Measurements from ENCODE around the gene TMEM243. TPM values are rescaled to one million over a fixed set of nuclear protein-coding genes. Genes with fewer than 3 reads are reported as not detected.

Gene TMEM243
- total and polyA plus RNA-seq, 2 of the 4 experiments (the other 2 are of a cell fraction), result 28.7 to 31.1 TPM

- POLR2A ChIA-PET (ENCODE audit: unreplicated experiment), result no interaction called here
- intact Hi-C loops (cut with micrococcal nuclease), result no loop called here
Measured at GRCh38 chr7:87226495-87226894, 7.0 kb upstream of the TMEM243 start.

More at GRCh38 chr7:87226495-87226894, 7.0 kb upstream of the TMEM243 start:
- no CpG with 5 or more reads among the region's 3 CpGs for WGBS, 2 experiments (ENCODE audit: extremely low coverage in 2 of 2, insufficient read length in 1 of 2)
- no peak overlapping the region for H4K5ac ChIP-seq (ENCODE audit: low read depth, low read length)
- BruUV-seq (replicated peaks), result no TSS peak
- H3K56ac ChIP-seq (ENCODE audit: extremely low read depth, insufficient read depth, low read length), result no peak overlapping the region
- H3K9me3 ChIP-seq (ENCODE audit: control insufficient read depth, insufficient read depth, low read length), result no peaks in the 10 kb centered on the region
- H3K4me2 ChIP-seq (ENCODE audit: low read depth, low read length), result no peak overlapping the region
- H4K8ac ChIP-seq (ENCODE audit: low read depth in 2 of 2, low read length in 2 of 2), result no peak overlapping the region
- H3K4me1 ChIP-seq (ENCODE audit: control insufficient read depth, insufficient read depth, low read length), result peaks cover 2% of the 10 kb centered on the region; the same call in 1 of the 2 replicates
- in situ Hi-C loops (cut with MboI; ENCODE audit: low sequenced_read_pairs) (no loop called here), dilution Hi-C loops (cut with HindIII; ENCODE audit: low sequenced_read_pairs, unreplicated experiment) (no loop called here)
- no peak overlapping the region for H2BK15ac ChIP-seq (ENCODE audit: low read depth, low read length)
- no peaks in the 10 kb centered on the region for H3K9me1 ChIP-seq (ENCODE audit: insufficient read depth, low read length)
- H2BK20ac ChIP-seq (ENCODE audit: low read depth, low read length), result no peak overlapping the region
- no peak overlapping the region for H3K23ac ChIP-seq (ENCODE audit: low read depth, low read length)
- H3K18ac ChIP-seq (ENCODE audit: low read depth, low read length), result no peak overlapping the region
- no peak overlapping the region for H3K14ac ChIP-seq (replicated peaks; ENCODE audit: low read depth, low read length)
- CTCF ChIA-PET, result no interaction called here
- no peak overlapping the region for H3K27ac ChIP-seq (ENCODE audit: insufficient read depth, low read length)
- no peak overlapping the region for H2AFZ ChIP-seq (replicated peaks; ENCODE audit: low read length, poor library complexity)
- no peak overlapping the region for H2AK9ac ChIP-seq (replicated peaks; ENCODE audit: low read depth, low read length, poor library complexity)
- no peak overlapping the region for H3K4ac ChIP-seq (ENCODE audit: low read depth, low read length)
- H3K27me3 ChIP-seq (ENCODE audit: control insufficient read depth, insufficient read depth, low read length), result peaks cover 15% of the 10 kb centered on the region
- no peak overlapping the region for H2AK5ac ChIP-seq (ENCODE audit: low read depth, low read length)
- H4K20me1 ChIP-seq (ENCODE audit: insufficient read depth, low read length), result no peaks in the 10 kb centered on the region
- no peak overlapping the region for H2BK120ac ChIP-seq (ENCODE audit: low read depth, low read length)
- no peak overlapping the region for H3K4me3 ChIP-seq (ENCODE audit: insufficient read depth, low read depth, low read length)
- TF ChIP-seq USF2 (IDR thresholded peaks at IDR 0.05; ENCODE audit: low read depth, low read length) (no peak), CEBPB (IDR thresholded peaks at IDR 0.05; ENCODE audit: low read depth, low read length) (no peak), SMC3 (IDR thresholded peaks at IDR 0.05; ENCODE audit: low read depth, low read length) (no peak), MAZ (IDR thresholded peaks at IDR 0.05; ENCODE audit: borderline replicate concordance, low read depth, low read length) (no peak), MXI1 (IDR thresholded peaks at IDR 0.05; ENCODE audit: borderline replicate concordance, low read depth, low read length) (no peak), RAD21 (IDR thresholded peaks at IDR 0.05; ENCODE audit: low read length) (no peak), FOS (IDR thresholded peaks at IDR 0.05; ENCODE audit: low read depth, low read length) (no peak), CHD1 (IDR thresholded peaks at IDR 0.05; ENCODE audit: low read depth, low read length) (no peak), MAFK (IDR thresholded peaks at IDR 0.05; ENCODE audit: low read depth, low read length) (no peak), POLR2A (IDR thresholded peaks at IDR 0.05; ENCODE audit: low read depth, low read length) (no peak)
- TF ChIP-seq, protein P1, sequence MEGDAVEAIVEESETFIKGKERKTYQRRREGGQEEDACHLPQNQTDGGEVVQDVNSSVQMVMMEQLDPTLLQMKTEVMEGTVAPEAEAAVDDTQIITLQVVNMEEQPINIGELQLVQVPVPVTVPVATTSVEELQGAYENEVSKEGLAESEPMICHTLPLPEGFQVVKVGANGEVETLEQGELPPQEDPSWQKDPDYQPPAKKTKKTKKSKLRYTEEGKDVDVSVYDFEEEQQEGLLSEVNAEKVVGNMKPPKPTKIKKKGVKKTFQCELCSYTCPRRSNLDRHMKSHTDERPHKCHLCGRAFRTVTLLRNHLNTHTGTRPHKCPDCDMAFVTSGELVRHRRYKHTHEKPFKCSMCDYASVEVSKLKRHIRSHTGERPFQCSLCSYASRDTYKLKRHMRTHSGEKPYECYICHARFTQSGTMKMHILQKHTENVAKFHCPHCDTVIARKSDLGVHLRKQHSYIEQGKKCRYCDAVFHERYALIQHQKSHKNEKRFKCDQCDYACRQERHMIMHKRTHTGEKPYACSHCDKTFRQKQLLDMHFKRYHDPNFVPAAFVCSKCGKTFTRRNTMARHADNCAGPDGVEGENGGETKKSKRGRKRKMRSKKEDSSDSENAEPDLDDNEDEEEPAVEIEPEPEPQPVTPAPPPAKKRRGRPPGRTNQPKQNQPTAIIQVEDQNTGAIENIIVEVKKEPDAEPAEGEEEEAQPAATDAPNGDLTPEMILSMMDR (conservative IDR thresholded peaks at IDR 0.05; ENCODE audit: low read depth, low read length), result no peak
- H4K91ac ChIP-seq (ENCODE audit: insufficient read depth, low read depth, low read length), result no peak overlapping the region
- H2BK5ac ChIP-seq (ENCODE audit: low read depth, low read length, poor library complexity, severe bottlenecking), result no peak overlapping the region
- H3K79me1 ChIP-seq (ENCODE audit: low read depth in 1 of 2, low read length in 2 of 2), result no peaks in the 10 kb centered on the region
- no peak for ATAC-seq (ENCODE audit: low read depth)
- no peaks in the 10 kb centered on the region for H3K36me3 ChIP-seq (ENCODE audit: control insufficient read depth, insufficient read depth, low read length)
- no peak overlapping the region for H3K9ac ChIP-seq (ENCODE audit: low read depth, low read length)
- no peak for DNase-seq

Measured in IMR-90 (cell line).